ENCODE measurements around the gene IGF2R. TPM values are rescaled to one million over a fixed set of nuclear protein-coding genes. Genes with fewer than 3 reads are reported as not detected.

IGF2R gene
- total RNA-seq, 2 experiments from 2014 or later = 19.3 to 37.6 TPM

DNA sequence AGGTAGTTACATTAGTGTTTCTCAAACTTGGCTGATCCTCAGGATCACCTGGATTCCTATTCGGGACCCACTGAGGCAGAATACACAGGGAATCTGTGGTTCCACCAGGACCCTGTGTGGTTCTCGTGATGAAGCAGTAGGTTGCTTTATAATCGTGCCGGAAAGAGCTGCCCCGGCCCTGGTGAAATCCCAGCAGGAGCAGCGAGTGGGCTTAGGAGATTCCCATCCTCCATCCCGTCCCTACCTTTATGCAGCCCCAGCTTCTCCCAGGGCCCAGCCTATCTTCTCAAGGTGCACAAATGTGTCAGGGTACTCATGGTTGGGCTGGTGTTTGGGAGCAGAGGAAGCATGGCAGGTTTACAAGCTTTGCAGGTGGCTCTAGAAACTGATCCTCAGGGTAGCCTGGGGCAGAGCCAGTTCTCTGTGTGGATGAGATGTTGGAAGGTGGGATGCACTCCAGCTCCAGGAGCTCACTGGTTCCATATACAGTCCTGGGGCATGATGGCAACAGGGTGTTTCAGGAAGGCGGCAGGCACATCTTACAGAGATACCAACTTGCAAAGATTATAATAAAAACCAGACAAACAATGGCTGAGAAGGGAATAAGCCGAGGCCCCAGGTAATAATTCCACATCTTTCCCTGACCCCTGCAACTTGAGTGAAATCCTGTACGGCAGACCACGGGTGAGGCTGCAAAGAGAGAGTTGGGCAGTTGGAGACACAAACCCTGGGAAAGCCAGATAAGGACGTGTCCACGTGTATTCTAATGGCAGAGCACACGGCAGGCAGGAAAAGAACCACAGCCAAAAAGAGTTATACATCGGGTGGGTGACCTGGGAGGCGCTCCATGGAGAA lies 158.6 kb downstream of the IGF2R start:
- H3K4me1 ChIP-seq (ENCODE audit: insufficient read depth, low read length, poor library complexity, severe bottlenecking) = no peaks in the 10 kb centered on the region
- CTCF ChIA-PET (ENCODE audit: unreplicated experiment) = no interaction called here
- BruUV-seq (replicated peaks) = no TSS peak
- H2AFZ ChIP-seq (ENCODE audit: low read length) = no peak overlapping the region
- H3K4me3 ChIP-seq (ENCODE audit: low read depth, low read length, poor library complexity, severe bottlenecking) = no peak overlapping the region
- no peak for DNase-seq (ENCODE audit: low spot score)
- intact Hi-C loops (cut with micrococcal nuclease; ENCODE audit: unreplicated experiment) = no loop called here
- POLR2A ChIA-PET = no interaction called here
- H3K9me2 ChIP-seq (ENCODE audit: insufficient read depth, low read length) = no peaks in the 10 kb centered on the region
- no peak for TF ChIP-seq EZH2phosphoT487 (IDR thresholded peaks at IDR 0.05; ENCODE audit: borderline replicate concordance, low read depth, low read length)
- TF ChIP-seq, protein P1, sequence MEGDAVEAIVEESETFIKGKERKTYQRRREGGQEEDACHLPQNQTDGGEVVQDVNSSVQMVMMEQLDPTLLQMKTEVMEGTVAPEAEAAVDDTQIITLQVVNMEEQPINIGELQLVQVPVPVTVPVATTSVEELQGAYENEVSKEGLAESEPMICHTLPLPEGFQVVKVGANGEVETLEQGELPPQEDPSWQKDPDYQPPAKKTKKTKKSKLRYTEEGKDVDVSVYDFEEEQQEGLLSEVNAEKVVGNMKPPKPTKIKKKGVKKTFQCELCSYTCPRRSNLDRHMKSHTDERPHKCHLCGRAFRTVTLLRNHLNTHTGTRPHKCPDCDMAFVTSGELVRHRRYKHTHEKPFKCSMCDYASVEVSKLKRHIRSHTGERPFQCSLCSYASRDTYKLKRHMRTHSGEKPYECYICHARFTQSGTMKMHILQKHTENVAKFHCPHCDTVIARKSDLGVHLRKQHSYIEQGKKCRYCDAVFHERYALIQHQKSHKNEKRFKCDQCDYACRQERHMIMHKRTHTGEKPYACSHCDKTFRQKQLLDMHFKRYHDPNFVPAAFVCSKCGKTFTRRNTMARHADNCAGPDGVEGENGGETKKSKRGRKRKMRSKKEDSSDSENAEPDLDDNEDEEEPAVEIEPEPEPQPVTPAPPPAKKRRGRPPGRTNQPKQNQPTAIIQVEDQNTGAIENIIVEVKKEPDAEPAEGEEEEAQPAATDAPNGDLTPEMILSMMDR (conservative IDR thresholded peaks at IDR 0.05; ENCODE audit: low read length) = no peak
- H3K79me2 ChIP-seq (ENCODE audit: insufficient read depth, low read depth, low read length) = no peaks in the 10 kb centered on the region
- no peaks in the 10 kb centered on the region for H3K9me3 ChIP-seq (ENCODE audit: low read length)
- H3K27ac ChIP-seq (ENCODE audit: low read depth, low read length, poor library complexity, severe bottlenecking) = no peak overlapping the region
- H3K4me2 ChIP-seq (ENCODE audit: low read length) = no peak overlapping the region
- H3K36me3 ChIP-seq (ENCODE audit: insufficient read depth, low read length) = no peaks in the 10 kb centered on the region
- no peaks in the 10 kb centered on the region for H4K20me1 ChIP-seq (ENCODE audit: insufficient read depth, low read length)

DNA sequence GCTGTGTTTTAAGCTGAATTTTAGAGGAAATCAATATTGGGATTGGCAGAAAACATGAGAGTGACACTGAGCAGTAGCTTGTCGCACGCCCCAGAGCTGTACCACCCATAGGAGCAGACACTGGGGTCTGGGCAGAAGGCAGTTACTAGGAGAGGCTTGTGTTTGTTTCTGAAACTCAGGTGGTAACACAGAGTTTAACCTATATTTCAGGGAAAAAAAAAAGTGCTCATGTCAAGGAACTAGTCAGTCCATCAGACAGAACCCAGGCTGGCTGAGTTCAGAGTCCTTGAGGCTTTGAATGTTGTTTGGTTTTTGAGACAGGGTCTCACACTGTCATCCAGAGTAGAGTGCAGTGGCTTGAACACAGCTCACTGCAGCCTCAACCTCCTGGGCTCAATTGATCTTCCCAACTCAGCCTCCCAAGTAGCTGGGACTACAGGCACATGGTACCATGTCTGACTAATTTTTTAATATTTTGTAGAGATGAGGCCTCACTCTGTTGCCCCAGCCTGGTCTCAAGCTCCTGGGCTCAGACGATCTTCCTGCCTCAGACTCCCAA lies 159.3 kb downstream of the IGF2R start:
- H3K27ac ChIP-seq (ENCODE audit: low read depth, low read length, poor library complexity, severe bottlenecking) = no peak overlapping the region
- H3K4me1 ChIP-seq (ENCODE audit: insufficient read depth, low read length, poor library complexity, severe bottlenecking) = no peaks in the 10 kb centered on the region
- no peaks in the 10 kb centered on the region for H3K9me2 ChIP-seq (ENCODE audit: insufficient read depth, low read length)
- no peak overlapping the region for H3K4me2 ChIP-seq (ENCODE audit: low read length)
- DNase-seq (ENCODE audit: low spot score) = no peak
- no peak overlapping the region for H2AFZ ChIP-seq (ENCODE audit: low read length)
- H3K4me3 ChIP-seq (ENCODE audit: low read depth, low read length, poor library complexity, severe bottlenecking) = no peak overlapping the region
- ChIA-PET POLR2A (no interaction called here), CTCF (ENCODE audit: unreplicated experiment) (no interaction called here)
- no peaks in the 10 kb centered on the region for H4K20me1 ChIP-seq (ENCODE audit: insufficient read depth, low read length)
- no peaks in the 10 kb centered on the region for H3K36me3 ChIP-seq (ENCODE audit: insufficient read depth, low read length)
- TF ChIP-seq, protein P1 (conservative IDR thresholded peaks at IDR 0.05; ENCODE audit: low read length) = no peak
- TF ChIP-seq EZH2phosphoT487 (IDR thresholded peaks at IDR 0.05; ENCODE audit: borderline replicate concordance, low read depth, low read length) = no peak
- H3K79me2 ChIP-seq (ENCODE audit: insufficient read depth, low read depth, low read length) = no peaks in the 10 kb centered on the region
- intact Hi-C loops (cut with micrococcal nuclease; ENCODE audit: unreplicated experiment) = no loop called here
- H3K9me3 ChIP-seq (ENCODE audit: low read length) = no peaks in the 10 kb centered on the region
- BruUV-seq (replicated peaks) = no TSS peak
